Measurements from ENCODE around the gene SLC6A9. TPM values are rescaled to one million over a fixed set of nuclear protein-coding genes. Genes with fewer than 3 reads are reported as not detected.

The SLC6A9 gene
- total RNA-seq, 4 donors from 2014 or later: 0.16 to 0.63 (median 0.29) TPM; not detected in 1

GRCh38 chr1:43986712-43987111 lies 44.5 kb downstream of the SLC6A9 start:
- no peaks in the 10 kb centered on the region for H3K27me3 ChIP-seq
- H3K27ac ChIP-seq: no peak overlapping the region
- no peaks in the 10 kb centered on the region for H3K9me3 ChIP-seq
- ATAC-seq (no peak), DNase-seq (no peak)
- in situ Hi-C loops (cut with MboI; ENCODE audit: low sequenced_read_pairs in 4 of 4) (no loop called here), intact Hi-C loops (cut with DNase I; ENCODE audit: low total_unique reads) (no loop called here)
- peaks cover 0 to 12% of the 10 kb centered on the region in 2 donors for H3K36me3 ChIP-seq
- H3K4me1 ChIP-seq: peaks cover 0 to 9% of the 10 kb centered on the region in 2 donors
- no peak overlapping the region for H3K4me3 ChIP-seq
- no peak for TF ChIP-seq POLR2A (IDR thresholded peaks at IDR 0.05)
- TF ChIP-seq, protein P1, sequence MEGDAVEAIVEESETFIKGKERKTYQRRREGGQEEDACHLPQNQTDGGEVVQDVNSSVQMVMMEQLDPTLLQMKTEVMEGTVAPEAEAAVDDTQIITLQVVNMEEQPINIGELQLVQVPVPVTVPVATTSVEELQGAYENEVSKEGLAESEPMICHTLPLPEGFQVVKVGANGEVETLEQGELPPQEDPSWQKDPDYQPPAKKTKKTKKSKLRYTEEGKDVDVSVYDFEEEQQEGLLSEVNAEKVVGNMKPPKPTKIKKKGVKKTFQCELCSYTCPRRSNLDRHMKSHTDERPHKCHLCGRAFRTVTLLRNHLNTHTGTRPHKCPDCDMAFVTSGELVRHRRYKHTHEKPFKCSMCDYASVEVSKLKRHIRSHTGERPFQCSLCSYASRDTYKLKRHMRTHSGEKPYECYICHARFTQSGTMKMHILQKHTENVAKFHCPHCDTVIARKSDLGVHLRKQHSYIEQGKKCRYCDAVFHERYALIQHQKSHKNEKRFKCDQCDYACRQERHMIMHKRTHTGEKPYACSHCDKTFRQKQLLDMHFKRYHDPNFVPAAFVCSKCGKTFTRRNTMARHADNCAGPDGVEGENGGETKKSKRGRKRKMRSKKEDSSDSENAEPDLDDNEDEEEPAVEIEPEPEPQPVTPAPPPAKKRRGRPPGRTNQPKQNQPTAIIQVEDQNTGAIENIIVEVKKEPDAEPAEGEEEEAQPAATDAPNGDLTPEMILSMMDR (IDR thresholded peaks at IDR 0.05 in 4 of 5, conservative IDR thresholded peaks at IDR 0.05 in 1 of 5): no peak

DNA sequence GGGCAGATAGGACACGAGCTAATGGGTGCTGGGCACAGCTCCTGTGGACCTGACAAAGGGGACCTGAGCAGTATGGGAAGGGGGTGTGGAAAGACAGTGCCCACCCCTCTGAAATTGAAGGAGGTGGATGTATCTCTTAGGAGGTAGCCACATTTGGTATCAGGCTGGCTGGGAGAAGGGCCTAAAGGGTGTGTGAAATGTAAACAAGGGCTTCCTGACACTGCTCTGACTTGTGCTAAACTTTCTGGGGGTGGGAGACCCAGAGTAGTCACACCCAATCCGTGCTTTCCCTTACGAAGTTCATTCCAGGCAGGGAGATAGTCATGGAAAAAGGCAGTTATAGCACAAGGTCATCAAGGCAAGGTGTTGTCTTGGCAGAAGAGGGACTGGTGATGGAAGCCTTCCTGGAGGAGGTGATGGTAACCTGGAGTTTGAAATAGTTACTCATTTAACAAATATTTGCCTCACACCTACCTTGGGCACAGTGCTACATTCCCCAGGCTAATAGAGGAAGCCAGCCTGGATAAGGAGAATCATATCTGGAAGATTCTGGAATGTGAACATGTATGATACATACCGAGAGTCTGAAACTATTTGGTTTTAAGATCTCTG lies 45.2 kb downstream of the SLC6A9 start:
- intact Hi-C loops (cut with DNase I; ENCODE audit: low total_unique reads): no loop called here
- Histone ChIP-seq H3K4me1 (peaks cover 0 to 8% of the 10 kb centered on the region in 2 donors), H3K9me3 (no peaks in the 10 kb centered on the region), H3K27me3 (no peaks in the 10 kb centered on the region), H3K4me3 (no peak overlapping the region), H3K36me3 (peaks cover 0 to 12% of the 10 kb centered on the region in 2 donors), H3K27ac (no peak overlapping the region)
- TF ChIP-seq POLR2A (IDR thresholded peaks at IDR 0.05): no peak
- TF ChIP-seq, protein P1 (IDR thresholded peaks at IDR 0.05 in 4 of 5, conservative IDR thresholded peaks at IDR 0.05 in 1 of 5): no peak
- in situ Hi-C loops (cut with MboI; ENCODE audit: low sequenced_read_pairs in 4 of 4): no loop called here
- DNase-seq (no peak), ATAC-seq (no peak)

- Histone ChIP-seq H3K9me3 (no peaks in the 10 kb centered on the region), H3K4me3 (no peak overlapping the region), H3K36me3 (peaks cover 0 to 12% of the 10 kb centered on the region in 2 donors), H3K27me3 (no peaks in the 10 kb centered on the region), H3K27ac (no peak overlapping the region), H3K4me1 (peaks cover 6 to 7% of the 10 kb centered on the region in 2 donors)
- in situ Hi-C loops (cut with MboI; ENCODE audit: low sequenced_read_pairs in 4 of 4): no loop called here
- ATAC-seq (no peak), DNase-seq (no peak)
- TF ChIP-seq, protein P1 (IDR thresholded peaks at IDR 0.05 in 4 of 5, conservative IDR thresholded peaks at IDR 0.05 in 1 of 5): no peak
- no peak for TF ChIP-seq POLR2A (IDR thresholded peaks at IDR 0.05)
- intact Hi-C loops (cut with DNase I; ENCODE audit: low total_unique reads): no loop called here
Measured at GRCh38 chr1:43984855-43985254, 46.4 kb downstream of the SLC6A9 start.

DNA sequence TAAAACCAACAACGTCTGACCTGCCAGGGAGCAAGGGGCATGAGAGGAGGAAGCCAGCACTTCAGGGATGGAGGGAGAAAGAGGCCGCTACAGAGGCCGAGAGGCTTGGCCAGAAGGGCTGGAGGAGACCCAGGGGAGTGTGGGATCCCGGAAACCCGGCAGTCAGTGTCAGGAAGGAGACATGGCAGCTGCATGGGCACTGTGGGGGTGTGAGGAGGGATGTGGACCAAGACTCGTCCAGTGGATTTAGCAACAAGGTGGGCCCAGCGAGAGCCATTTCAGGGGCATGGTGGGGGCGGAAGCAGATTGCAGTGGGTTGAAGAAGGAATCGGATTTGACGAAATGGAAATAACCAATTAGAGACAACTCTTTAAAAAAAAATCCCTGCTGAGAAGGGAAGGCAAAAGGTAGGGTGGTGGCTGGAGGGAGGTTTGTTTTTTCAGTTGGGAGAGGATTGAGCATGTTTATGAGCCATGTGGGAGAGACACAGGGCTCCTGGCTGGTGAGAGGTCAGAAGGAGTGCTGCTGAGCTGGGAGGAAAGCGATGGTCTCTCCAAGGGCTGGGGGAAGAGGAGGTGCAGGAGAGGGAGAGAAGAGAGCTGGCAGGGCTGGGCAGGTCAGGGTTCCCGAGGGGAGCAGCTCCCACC lies 47.9 kb downstream of the SLC6A9 start:
- Histone ChIP-seq H3K27me3 (no peaks in the 10 kb centered on the region), H3K4me3 (no peak overlapping the region), H3K36me3 (peaks cover 0 to 12% of the 10 kb centered on the region in 2 donors), H3K4me1 (peaks cover 8 to 14% of the 10 kb centered on the region in 2 donors), H3K27ac (no peak overlapping the region), H3K9me3 (no peaks in the 10 kb centered on the region)
- intact Hi-C loops (cut with DNase I; ENCODE audit: low total_unique reads): no loop called here
- in situ Hi-C loops (cut with MboI; ENCODE audit: low sequenced_read_pairs in 4 of 4): no loop called here
- TF ChIP-seq POLR2A (IDR thresholded peaks at IDR 0.05): no peak
- TF ChIP-seq, protein P1 (IDR thresholded peaks at IDR 0.05 in 4 of 5, conservative IDR thresholded peaks at IDR 0.05 in 1 of 5): no peak
- ATAC-seq (no peak), DNase-seq (no peak)

Data from gastrocnemius medialis (tissue), 4 donors.